ENCODE results near the gene LECT2.
A peak's percentile ranks its signal among the peaks of the same experiment; 100 is the strongest.

Gene LECT2

GRCh38 chr5:135973323-135974020 is 18.7 kb upstream of the LECT2 start:
- DNase-seq (ENCODE audit: low read depth), result peak; percentile 98
- no peak overlapping the region for H3K4me3 ChIP-seq (ENCODE audit: low read length)
- no peak; the same call in 1 of the 2 replicates for TF ChIP-seq CTCF (conservative IDR thresholded peaks at IDR 0.05; ENCODE audit: low read length)

- H3K4me3 ChIP-seq (ENCODE audit: low read length), result no peak overlapping the region
- DNase-seq (ENCODE audit: low read depth), result no peak
- no peak for TF ChIP-seq CTCF (conservative IDR thresholded peaks at IDR 0.05; ENCODE audit: low read length)
These were observed 16.9 kb upstream of the LECT2 start for GRCh38 chr5:135971701-135972100.

- TF ChIP-seq CTCF (conservative IDR thresholded peaks at IDR 0.05; ENCODE audit: low read length), result no peak
- no peak for DNase-seq (ENCODE audit: low read depth)
- H3K4me3 ChIP-seq (ENCODE audit: low read length), result no peak overlapping the region
These were observed 12.0 kb upstream of the LECT2 start for GRCh38 chr5:135966790-135967189.

GRCh38 chr5:135966165-135966564 is 11.4 kb upstream of the LECT2 start:
- no peak for DNase-seq (ENCODE audit: low read depth)
- TF ChIP-seq CTCF (conservative IDR thresholded peaks at IDR 0.05; ENCODE audit: low read length), result no peak
- H3K4me3 ChIP-seq (ENCODE audit: low read length), result no peak overlapping the region

GRCh38 chr5:135965504-135965903 is 10.7 kb upstream of the LECT2 start:
- no peak for TF ChIP-seq CTCF (conservative IDR thresholded peaks at IDR 0.05; ENCODE audit: low read length)
- no peak overlapping the region for H3K4me3 ChIP-seq (ENCODE audit: low read length)
- no peak for DNase-seq (ENCODE audit: low read depth)

- peak; percentile 75 for DNase-seq (ENCODE audit: low read depth)
- 0 out of 2 replicates have a peak, but pooled peaks have one; percentile 29 for TF ChIP-seq CTCF (conservative IDR thresholded peaks at IDR 0.05; ENCODE audit: low read length)
These were observed 10.0 kb upstream of the LECT2 start for GRCh38 chr5:135964670-135965320.

GRCh38 chr5:135955525-135955924 is 742 bp upstream of the LECT2 start:
- TF ChIP-seq CTCF (conservative IDR thresholded peaks at IDR 0.05; ENCODE audit: low read length), result no peak
- H3K4me3 ChIP-seq (ENCODE audit: low read length), result no peak overlapping the region
- DNase-seq (ENCODE audit: low read depth), result no peak

More at GRCh38 chr5:135964670-135965320, 10.0 kb upstream of the LECT2 start:
- H3K4me3 ChIP-seq (ENCODE audit: low read length), result no peak overlapping the region
